DMS 273 treated with DMSO at 0.1 percent for 48 hours (cell line): ENCODE measurements around the gene PSMA8.
A peak's percentile ranks its signal among the peaks of the same experiment; 100 is the strongest.
"Not testable (repeated sequence)": the region's sequence is repeated elsewhere in the genome, so short reads cannot be mapped to it uniquely, and the experiment has no call there.

Experiments used
- DNase-seq: peaks from one replicate; lab custom pipeline; 2025; lab: John Stamatoyannopoulos, UW

The PSMA8 gene

DNA sequence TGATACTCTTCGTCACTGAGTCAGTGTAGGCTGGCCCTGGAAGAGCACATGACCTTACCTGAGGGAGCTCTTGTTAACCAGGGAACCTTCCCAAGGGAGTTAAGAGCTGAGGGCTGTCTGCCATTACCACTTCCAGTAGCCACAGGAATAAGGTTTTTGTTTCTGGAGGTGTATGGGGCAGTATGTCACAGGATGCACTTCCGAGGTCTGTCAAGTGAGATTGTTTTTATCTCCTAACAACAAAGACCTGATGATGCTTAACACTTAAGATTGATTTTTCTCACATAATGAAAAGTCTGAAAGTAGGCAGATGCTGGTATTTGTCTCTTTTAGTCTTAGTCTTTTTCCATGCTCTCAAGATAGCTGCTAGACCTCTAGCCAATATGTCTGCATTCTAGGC, 41.8 kb downstream of the PSMA8 start:
- no peak for DNase-seq

DNA sequence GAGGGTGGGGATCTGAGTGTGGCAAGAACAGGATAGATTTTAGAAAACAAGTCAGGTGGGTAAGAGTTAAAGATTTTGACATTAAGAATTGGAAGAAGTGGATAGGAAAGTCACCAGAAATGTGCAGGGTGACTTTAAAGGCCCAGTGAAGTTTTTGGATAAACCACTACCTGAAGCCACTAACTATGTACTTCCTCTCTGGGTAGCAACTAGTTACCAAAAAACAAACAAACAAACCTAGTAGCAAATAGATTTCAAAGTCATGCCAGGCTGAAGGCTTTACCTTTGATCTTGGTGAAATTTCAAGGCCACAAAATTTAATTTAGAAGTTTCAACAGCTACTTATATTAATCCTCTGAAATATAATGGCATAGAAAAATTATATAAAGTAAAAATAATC, 42.5 kb downstream of the PSMA8 start:
- DNase-seq = no peak

DNA sequence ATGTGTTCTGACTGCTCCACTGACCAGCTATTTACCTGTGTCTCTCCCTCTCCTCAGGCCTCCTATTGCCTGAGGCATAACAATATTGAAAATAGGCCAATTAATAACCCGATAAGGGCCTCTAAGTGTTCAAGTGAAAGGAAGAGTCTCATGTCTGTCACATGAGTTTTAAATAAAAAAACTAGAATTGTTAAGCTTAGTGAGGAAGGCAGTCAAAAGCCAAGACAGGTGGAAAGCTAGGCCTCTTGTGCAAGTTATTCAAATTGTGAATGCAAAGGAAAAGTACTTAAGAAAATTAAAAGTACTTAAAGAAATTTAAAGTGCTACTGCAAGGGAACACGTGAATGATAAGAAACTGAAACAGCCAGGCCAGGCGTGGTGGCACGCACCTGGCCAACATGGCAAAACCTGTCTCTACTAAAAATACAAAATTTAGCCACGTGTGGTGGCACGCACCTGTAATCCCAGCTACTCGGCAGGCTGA, 47.7 kb downstream of the PSMA8 start:
- DNase-seq = no peak

DNA sequence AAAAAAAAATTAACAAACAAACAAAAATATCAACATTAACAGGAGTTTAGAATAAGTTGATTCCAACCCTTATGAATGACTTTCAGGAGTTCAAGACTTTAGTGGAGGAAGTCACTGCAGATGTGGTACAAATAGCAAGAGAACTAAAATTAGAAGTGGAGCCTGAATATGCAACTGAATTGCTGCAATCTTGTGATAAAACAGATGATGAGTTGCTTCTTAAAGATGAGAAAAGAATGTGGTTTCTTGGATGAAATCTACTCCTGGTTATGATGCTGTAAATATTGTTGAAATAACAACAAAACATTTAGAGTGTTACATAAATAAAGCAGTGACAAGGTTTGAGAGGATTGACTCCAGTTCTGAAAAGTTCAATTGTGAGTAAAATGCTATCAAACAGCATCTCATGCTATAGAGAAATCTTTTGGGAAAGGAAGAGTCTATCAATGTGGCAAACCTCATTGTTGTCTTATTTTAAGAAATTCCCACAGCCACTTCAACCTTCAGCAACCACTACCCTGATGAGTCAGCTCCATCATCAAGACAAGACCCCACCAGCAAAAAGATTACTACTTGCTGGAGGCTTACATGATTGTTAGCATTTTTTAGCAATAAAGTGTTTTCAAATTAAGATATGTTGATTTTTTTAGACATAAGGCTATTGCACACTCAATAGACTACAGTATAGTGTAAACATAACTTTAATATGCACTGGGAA, 49.9 kb downstream of the PSMA8 start:
- no peak for DNase-seq

DNA sequence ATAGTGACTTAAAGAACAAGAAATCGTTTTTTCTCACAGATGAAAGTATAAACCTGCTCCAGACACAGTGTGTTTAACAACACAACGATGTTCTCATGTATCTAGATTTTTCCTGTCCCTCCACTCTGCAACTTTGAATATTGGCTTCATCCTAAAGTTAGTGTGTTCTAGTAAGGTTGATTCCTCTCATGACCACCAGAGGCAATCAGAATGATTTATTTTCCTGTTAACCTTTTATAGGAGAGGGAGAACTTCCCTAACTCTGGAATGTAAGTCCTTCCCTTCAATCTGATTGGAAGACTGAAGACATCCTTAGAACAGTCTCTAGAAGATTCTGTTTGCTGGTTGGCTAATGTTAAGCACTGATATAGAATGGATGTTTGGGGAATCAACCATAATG, 51.6 kb downstream of the PSMA8 start:
- DNase-seq = peak; percentile 20

DNA sequence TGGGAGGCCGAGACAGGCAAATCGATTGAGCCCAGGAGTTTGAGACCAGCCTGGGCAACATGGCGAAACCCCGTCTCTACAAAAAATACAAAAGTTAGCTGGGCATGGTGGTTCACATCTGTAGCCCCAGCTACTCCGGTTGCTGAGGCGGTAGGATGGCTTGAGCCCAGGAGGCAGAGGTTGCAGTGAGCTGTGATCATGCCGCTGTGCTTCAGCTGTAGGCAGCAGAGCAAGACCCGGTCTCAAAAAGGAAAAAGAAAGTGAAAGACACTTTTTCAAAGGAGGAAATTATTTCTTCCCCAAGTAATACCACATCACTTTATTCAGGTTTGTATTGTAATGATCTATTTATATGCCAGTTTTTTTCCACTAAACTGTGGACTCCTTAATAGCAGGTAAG, 56.8 kb downstream of the PSMA8 start:
- DNase-seq = no peak

DNA sequence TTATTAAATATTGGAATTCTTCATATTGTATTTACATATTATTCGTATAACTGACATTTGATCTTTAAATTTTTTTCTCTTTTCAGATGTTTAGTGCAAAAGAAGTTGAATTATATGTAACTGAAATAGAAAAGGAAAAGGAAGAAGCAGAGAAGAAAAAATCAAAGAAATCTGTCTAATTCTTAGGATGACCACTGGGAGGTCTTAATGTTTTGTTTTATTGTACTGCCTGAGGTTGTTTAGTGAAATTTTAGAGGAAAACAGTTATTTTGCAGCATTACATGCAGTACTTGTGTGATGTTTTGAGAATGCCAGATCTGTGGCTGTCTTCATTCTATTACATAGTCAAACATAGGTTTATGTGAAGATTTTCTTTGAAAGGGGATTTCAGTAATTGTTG, 58.6 kb downstream of the PSMA8 start:
- DNase-seq = no peak

DNA sequence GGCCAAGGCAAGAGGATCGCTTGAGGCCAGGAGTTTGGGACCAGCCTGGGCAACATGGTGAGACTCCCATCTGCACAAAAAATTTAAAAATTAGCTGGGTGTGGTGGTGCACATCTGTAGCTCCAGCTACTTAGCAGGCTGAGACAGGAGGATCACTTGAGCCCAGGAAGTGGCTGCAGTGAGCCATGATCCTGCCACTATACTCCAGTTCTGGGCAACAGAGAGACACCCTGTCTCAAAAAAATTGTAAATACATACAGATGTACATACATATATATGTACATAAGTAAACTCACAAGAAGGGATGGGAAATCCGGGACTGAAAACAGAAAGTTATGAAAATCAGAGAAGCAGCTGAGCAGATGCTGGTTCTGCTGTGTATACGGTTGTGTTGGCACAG, 62.9 kb downstream of the PSMA8 start:
- DNase-seq = no peak

DNA sequence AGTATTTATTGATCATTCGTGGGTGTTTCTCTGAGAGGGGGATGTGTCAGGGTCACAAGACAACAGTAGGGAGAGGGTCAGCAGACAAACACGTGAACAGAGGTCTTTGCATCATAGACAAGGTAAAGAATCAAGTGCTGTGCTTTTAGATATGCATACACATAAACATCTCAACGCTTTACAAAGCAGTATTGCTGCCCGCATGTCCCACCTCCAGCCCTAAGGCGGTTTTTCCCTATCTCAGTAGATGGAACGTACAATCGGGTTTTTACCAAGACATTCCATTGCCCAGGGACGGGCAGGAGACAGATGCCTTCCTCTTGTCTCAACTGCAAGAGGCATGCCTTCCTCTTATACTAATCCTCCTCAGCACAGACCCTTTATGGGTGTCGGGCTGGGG, 68.3 kb downstream of the PSMA8 start:
- not testable (repeated sequence) for DNase-seq

DNA sequence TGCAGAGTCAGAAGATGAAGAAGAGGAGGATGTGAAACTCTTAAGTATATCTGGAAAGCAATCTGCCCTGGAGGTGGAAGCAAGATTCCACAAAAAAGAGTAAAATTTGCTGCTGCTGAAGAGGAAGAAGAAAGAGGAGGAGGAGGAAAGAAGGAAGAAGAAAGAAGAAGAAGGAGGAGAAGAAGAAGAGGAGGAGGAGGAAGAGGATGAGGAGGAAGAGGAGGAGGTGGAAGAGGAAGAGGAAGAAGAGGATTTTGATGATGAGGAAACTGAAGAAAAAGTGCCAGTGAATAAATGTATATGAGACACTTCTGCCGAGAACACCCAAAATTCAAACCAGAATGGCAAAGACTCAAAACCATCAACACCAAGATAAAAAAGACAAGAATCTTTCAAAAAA, 71.6 kb downstream of the PSMA8 start:
- no peak for DNase-seq

DNA sequence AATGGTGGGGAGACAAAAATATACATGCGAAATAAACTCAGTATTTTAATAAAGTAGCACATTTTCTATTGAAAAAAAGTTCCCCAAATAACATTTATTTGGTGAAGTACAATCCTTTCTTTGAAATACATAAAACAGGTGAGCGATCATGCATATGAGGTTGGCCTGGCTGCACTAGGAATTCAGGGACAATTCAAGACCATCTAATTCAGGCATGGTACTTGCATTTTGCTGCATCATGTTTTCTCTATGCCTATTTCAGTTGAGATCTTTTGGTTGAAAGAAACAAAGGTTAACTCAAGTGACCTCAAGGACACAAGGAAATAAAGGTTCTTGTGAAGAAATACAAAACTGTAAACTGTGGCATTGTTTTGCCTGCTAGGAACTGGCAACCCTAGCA, 72.8 kb downstream of the PSMA8 start:
- DNase-seq = no peak

DNA sequence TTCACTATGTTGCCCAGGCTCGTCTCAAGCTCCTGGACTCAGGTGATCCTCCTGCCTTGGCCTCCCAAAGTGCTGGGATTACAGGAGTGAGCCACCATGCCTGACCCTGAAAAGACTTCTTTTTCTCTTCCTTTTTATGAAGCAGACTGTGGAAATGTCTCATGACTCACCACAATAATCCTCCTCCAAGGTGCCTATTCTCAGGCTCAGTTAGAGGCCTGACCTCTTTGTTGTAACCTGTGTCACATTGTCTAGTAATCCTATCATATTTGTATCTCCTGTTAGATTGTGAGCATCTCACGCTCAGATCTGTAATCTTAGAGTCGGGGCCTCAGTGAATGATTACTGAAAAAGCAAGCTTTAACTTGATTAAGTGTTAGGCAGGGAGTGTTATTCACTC, 74.3 kb downstream of the PSMA8 start:
- DNase-seq = no peak

DNA sequence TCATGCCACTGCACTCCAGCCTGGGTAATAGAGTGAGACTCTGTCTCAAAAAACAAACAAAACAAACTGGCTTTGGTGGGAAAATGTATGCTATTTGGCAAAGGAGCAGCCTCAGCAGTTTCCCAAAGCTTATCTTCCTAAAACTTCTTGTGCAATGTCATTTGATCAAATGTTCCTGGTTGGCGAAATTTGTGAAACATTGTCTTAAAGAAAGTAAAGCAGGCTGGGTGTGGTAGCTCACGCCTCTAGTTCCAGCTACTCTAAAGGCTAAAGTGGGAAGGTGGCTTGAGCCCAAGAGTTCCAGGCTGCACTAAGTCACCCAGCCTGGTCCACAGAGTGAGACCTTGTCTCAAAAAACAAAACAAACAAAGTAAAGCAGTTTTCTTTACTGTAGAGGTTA, 75.3 kb downstream of the PSMA8 start:
- DNase-seq = no peak

DNA sequence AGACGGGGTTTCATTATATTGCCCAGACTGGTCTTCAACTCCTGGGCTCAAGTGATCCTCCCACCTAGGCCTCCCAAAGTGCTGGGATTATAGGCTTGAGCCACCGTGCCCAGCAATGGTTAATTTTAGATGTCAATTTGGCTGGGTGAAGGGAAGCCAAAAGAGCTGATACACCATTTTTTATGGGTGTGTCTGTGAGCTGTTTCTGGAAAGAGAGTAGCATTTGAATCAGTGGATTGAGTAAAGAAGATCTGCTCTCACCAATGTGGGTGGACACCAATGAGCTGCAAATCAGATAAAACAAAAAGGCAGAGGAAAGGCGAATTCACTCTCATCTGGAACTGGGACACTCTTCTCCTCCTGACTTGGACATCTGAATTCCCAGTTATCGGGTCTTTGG, 76.5 kb downstream of the PSMA8 start:
- DNase-seq = no peak

DNA sequence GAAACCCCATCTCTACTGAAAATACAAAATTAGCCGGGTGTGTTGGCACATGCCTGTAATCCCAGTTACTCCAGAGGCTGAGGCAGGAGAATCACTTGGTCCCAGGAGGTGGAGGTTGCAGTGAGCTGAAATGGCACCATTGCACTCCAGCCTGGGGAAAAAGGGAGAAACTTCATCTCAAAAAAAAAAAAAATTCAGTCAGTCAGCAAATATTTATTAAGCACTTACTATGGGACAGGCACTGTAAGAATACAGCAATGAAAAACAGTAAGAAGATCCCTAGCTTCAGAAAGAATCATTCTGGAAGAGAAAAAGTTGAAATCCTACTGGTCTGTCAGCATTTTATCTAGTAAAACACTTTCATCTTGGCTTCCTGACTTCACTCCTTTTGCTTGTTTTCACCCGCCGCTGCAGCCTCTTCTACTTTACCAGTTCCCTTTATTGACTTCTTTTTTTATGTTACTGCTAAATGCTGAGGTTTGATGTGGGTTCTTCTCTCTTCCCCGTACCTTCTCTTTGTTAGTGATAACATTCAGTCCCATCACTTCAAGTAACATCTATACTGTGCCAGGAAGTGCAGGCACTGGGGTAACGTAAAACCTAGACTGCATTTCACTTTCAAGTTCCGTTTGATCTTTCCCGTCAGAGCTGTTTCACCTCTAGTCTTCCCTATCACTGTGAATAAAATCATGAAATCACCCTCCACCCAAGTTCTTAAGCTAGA, 81.7 kb downstream of the PSMA8 start:
- DNase-seq = no peak

DNA sequence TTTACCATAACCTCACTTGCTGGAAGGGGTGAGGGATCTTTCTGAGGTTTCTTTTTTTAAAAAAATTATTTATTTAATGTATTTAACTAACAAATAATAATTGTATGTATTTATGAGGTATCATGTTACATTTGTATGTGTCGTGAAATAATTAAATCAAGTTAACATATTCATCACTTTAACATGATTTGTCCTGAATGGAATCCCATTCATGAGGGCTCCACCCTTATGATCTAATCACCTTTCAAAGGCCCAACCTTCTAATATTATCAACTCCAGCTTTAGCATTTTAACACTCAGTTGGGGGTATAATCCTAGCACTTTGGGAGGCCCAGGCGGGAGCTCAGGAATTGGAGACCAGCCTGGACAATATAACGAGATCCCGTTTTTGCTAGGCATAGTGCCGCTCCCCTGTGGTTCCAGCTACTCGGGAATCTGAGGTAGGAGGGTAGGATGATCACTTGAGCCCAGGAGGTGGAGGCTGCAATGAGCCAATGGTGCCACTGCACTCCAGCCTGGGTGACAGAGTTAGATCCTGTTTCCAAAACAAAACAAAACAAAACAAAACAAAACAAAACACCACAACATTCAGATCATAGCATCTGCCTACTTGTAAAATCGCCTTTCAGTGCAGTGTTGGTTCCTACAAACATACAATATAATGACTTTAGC, 91.5 kb downstream of the PSMA8 start:
- no peak for DNase-seq

DNA sequence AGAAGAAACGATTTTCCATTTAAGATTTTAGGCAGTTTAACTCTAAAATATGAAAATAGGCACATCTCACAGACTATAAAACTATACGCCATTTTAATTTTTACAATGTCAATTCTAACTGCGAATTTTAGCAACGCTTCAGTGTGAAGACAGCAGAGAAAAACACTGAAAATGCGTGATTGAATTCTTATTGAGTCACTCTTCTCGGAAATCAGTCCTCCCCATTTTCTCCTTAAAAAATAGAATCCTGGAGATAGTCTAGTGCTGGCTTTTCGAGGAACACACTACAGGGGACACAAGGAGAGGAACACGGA, 92.2 kb downstream of the PSMA8 start:
- DNase-seq = no peak

DNA sequence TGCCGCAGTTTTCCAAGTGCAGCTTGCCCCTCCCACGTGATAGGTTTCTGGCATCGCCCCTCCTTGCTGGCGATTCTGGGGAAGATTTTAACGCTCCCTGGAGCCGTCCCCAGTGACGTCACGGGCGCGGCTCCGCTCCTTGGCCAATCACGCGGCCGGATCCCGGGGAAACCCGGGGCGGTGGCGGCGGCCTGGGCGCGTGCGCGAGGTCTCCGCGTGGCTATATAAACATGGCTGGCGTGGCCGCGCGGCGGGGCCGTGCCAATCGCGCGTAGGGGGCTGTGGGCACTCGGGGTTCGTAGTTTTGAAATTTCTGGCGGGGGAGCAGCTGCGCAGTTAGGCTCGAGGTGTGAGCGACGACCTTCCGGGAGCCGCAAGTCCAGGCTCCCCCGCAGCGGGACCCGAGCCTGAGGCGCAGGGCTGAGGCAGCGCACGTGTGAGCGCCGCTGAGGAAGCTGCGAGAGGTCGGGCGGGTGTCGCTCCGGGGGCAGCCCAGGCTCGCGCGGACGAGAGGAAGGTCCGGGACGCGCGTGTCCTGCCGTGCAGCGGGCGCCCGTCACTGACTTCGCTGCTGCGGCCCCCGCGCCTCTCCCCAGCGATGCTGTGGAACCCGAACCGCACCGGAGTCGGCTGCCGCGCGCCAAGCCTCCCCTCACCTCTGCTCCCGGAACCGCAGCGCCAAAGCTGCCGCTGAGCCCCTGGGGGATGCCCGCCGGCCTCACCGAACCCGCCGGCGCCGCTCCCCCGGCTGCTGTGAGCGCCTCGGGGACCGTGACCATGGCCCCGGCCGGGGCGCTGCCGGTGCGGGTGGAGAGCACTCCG, 92.8 kb downstream of the PSMA8 start, which contains the start of gene TAF4B:
Gene TAF4B, plus strand, starts transcription at position 217 of the 822 bp plus-strand sequence. Its CDS starts 489 bp downstream, at position 706.
- peak; percentile 85 for DNase-seq

DNA sequence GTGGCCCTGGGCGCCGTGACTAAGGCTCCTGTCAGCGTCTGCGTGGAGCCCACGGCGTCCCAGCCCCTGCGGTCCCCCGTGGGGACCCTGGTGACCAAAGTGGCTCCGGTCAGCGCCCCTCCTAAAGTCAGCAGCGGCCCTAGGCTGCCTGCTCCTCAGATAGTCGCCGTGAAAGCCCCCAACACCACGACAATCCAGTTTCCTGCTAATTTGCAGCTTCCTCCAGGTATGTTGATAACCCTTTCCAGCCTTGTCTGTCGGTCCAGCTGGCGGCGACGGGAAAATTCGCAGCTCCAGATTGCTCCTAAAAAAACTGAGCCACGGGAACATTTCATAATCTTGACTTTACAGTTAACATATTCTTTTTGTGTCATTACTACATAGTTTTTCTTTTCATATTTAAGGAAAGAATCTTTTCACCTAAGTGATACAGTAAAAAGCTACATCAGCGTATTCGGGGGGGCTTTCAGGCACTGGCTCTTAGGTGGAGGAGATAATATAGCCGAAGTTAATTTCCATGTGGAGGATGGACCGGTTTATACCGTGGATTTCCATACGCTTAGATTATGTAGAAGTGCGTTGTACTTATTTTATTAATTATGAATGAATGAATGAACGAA, 93.5 kb downstream of the PSMA8 start:
- DNase-seq = no peak

DNA sequence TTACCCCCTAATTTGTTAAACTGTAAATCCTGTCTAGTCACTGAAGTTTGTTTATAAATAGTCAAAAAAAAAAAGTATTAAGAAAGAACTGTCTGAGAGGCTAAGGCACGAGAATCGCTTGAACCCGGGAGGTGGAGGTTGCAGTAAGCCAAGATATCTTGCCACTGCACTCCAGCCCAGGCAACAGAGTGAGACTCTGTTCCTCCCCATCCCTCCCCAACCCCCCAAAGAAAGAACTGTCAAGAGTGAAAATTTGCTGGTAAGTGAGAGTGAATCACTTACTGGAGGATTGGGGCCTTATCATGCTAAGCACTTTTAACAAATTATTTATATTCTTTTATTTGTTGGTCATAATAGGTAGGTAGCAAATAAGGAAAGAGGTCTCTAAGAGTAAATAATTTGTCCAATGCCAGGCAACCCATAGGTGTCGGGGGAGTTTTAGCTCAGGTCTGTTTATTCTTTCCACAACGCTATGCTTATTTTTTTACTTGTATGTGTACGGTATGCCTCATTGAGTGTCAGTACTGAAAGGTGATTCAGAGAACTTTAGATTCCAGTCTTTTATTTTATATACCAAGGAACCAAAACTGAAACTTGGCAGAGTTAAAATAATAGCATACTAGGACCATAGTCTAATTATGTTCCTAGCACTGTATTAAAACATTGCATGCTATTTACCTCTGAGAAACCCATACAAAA, 95.0 kb downstream of the PSMA8 start:
- no peak for DNase-seq

DNA sequence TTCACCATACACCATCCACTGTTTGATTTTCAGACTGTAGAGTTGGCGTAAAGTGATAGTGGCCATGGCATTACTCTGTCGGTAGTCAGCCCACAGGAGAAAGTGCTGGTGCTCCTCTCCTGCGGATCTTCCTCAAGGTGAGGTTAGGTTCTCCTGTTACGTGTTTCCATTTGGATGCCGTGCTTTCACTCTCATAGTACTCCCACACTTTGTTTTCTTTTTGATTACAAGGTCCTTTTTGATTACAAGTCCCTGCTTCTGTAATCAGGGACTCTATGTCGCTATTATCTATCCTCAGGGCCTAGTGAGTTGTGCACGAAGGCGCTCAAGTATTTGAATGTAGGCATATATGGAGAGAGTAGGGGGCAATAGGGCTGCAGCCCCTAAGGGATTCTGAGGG, 96.8 kb downstream of the PSMA8 start:
- no peak for DNase-seq
